Loucy (cell line): Measurements from ENCODE around the gene SOHLH1.

Experiments used
- H2AFZ ChIP-seq: fragments of 200-600 bp; sonication (generic); 2 replicates; pipeline ENCODE4 v1.6.0; 2016; ENCODE audit warnings: antibody characterized with exemption, mild to moderate bottlenecking, low read length, moderate library complexity
- H3F3A ChIP-seq: fragments of 200-600 bp; 2 replicates; pipeline ENCODE4 v1.6.0; 2016; ENCODE audit warnings: antibody characterized with exemption, low read depth, mild to moderate bottlenecking
- H3K27me3 ChIP-seq: fragments of 200-600 bp; sonication (generic); 2 replicates; pipeline ENCODE4 v1.6.1; 2014; ENCODE audit warnings: low read length, mild to moderate bottlenecking; ENCODE audit not compliant: insufficient read depth, poor library complexity, severe bottlenecking
- H3K36me3 ChIP-seq: fragments of 200-600 bp; sonication (generic); 2 replicates; pipeline ENCODE4 v1.6.1; 2016; ENCODE audit warnings: low read length; ENCODE audit not compliant: insufficient read depth
- H3K4me1 ChIP-seq: fragments of 200-600 bp; sonication (generic); 2 replicates; pipeline ENCODE4 v1.5.1; 2014; ENCODE audit warnings: low read length, mild to moderate bottlenecking; ENCODE audit not compliant: insufficient read depth, poor library complexity, severe bottlenecking
- H3K4me2 ChIP-seq: fragments of 200-600 bp; sonication (generic); 2 replicates; pipeline ENCODE4 v1.6.0; 2014; ENCODE audit warnings: antibody characterized with exemption, low read length, low read depth, mild to moderate bottlenecking; ENCODE audit not compliant: poor library complexity, severe bottlenecking
- H3K4me3 ChIP-seq: fragments of 200-600 bp; sonication (generic); 2 replicates; pipeline ENCODE4 v1.5.1; 2014; ENCODE audit warnings: low read length, mild to moderate bottlenecking, mixed read lengths; ENCODE audit not compliant: poor library complexity, severe bottlenecking
- H3K79me2 ChIP-seq: fragments of 200-600 bp; sonication (generic); 2 replicates; pipeline ENCODE4 v1.6.1; 2014; ENCODE audit warnings: low read length; ENCODE audit not compliant: insufficient read depth
- H3K9ac ChIP-seq: fragments of 200-600 bp; sonication (generic); 2 replicates; pipeline ENCODE4 v1.6.0; 2014; ENCODE audit warnings: mild to moderate bottlenecking, low read depth, low read length, moderate library complexity; ENCODE audit not compliant: poor library complexity, severe bottlenecking
- H3K9me2 ChIP-seq: fragments of 200-600 bp; sonication (generic); replicated peaks from 2 replicates; pipeline ENCODE4 v1.6.1; 2016; ENCODE audit warnings: low read depth, low read length, mixed read lengths
- H3K9me3 ChIP-seq: fragments of 200-600 bp; sonication (generic); 2 replicates; pipeline ENCODE4 v1.6.1; 2014; ENCODE audit warnings: mild to moderate bottlenecking, antibody characterized with exemption, low read length, low read depth; ENCODE audit not compliant: insufficient read depth
- H4K20me1 ChIP-seq: fragments of 200-600 bp; sonication (generic); 2 replicates; pipeline ENCODE4 v1.6.0; 2014; ENCODE audit warnings: antibody characterized with exemption, low read length, mild to moderate bottlenecking; ENCODE audit not compliant: insufficient read depth, poor library complexity, severe bottlenecking
- CTCF ChIP-seq: fragments of 200-600 bp; sonication (generic); conservative IDR thresholded peaks from 2 replicates; pipeline ENCODE4 v1.5.1; 2014; ENCODE audit warnings: mild to moderate bottlenecking, antibody characterized with exemption, low read length
- EZH2phosphoT487 ChIP-seq: fragments of 200-600 bp; IDR thresholded peaks from 2 replicates; pipeline ENCODE4 v1.6.1; 2018; ENCODE audit warnings: antibody characterized with exemption, mild to moderate bottlenecking, moderate library complexity, borderline replicate concordance

Gene SOHLH1

GRCh38 chr9:135728436-135729110 lies 29.3 kb upstream of the SOHLH1 start:
- Histone ChIP-seq H3K79me2 (no peaks in the 10 kb centered on the region), H4K20me1 (no peaks in the 10 kb centered on the region), H3K9me3 (peaks cover 9% of the 10 kb centered on the region; the same call in 1 of the 2 replicates), H3K9me2 (no peaks in the 10 kb centered on the region), H3K4me1 (no peaks in the 10 kb centered on the region), H3K9ac (no peak overlapping the region), H3K4me3 (no peak overlapping the region), H3K36me3 (no peaks in the 10 kb centered on the region), H3K27me3 (no peaks in the 10 kb centered on the region), H3K4me2 (no peak overlapping the region), H2AFZ (no peak overlapping the region), H3F3A (no peaks in the 10 kb centered on the region)
- TF ChIP-seq CTCF (no peak), EZH2phosphoT487 (no peak)

GRCh38 chr9:135727257-135727875 lies 28.1 kb upstream of the SOHLH1 start:
- no peak overlapping the region for H3K9ac ChIP-seq
- H2AFZ ChIP-seq: no peak overlapping the region
- no peak for TF ChIP-seq EZH2phosphoT487
- TF ChIP-seq CTCF: no peak
- no peaks in the 10 kb centered on the region for H4K20me1 ChIP-seq
- no peaks in the 10 kb centered on the region for H3K4me1 ChIP-seq
- H3K27me3 ChIP-seq: no peaks in the 10 kb centered on the region
- peaks cover 8% of the 10 kb centered on the region; the same call in 1 of the 2 replicates for H3K9me3 ChIP-seq
- H3K4me2 ChIP-seq: no peak overlapping the region
- H3F3A ChIP-seq: no peaks in the 10 kb centered on the region
- H3K79me2 ChIP-seq: no peaks in the 10 kb centered on the region
- H3K4me3 ChIP-seq: no peak overlapping the region
- H3K36me3 ChIP-seq: no peaks in the 10 kb centered on the region
- H3K9me2 ChIP-seq: no peaks in the 10 kb centered on the region

GRCh38 chr9:135726138-135726853 lies 27.0 kb upstream of the SOHLH1 start:
- H3K27me3 ChIP-seq: no peaks in the 10 kb centered on the region
- no peaks in the 10 kb centered on the region for H4K20me1 ChIP-seq
- TF ChIP-seq CTCF (no peak), EZH2phosphoT487 (no peak)
- no peak overlapping the region for H3K4me3 ChIP-seq
- no peaks in the 10 kb centered on the region for H3F3A ChIP-seq
- no peak overlapping the region for H2AFZ ChIP-seq
- H3K9ac ChIP-seq: no peak overlapping the region
- no peaks in the 10 kb centered on the region for H3K9me2 ChIP-seq
- H3K4me1 ChIP-seq: no peaks in the 10 kb centered on the region
- H3K36me3 ChIP-seq: no peaks in the 10 kb centered on the region
- no peak overlapping the region for H3K4me2 ChIP-seq
- H3K79me2 ChIP-seq: no peaks in the 10 kb centered on the region
- H3K9me3 ChIP-seq: peaks cover 2% of the 10 kb centered on the region; the same call in 1 of the 2 replicates
